Measurements from ENCODE around the gene FRMD4A.

DNA sequence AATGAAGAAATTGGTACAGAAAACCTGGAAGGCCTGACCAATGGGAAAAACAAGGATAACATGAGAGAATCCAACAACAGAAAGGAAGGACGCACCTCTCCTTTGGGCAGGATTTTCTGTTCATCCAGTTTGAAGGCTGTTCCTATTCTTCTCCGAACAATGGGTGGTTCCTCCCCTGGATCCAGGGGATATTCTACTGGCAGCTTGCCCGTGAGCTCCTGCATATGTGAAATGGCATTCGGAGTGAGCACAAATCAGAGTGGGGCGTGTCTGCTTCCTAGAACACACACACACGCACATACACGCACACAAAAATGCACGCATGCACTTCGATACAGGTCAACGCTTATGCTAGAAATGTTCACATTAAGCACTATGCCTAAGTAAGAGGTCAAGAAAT, 660.4 kb downstream of the FRMD4A start:
- TF ChIP-seq, protein P1, sequence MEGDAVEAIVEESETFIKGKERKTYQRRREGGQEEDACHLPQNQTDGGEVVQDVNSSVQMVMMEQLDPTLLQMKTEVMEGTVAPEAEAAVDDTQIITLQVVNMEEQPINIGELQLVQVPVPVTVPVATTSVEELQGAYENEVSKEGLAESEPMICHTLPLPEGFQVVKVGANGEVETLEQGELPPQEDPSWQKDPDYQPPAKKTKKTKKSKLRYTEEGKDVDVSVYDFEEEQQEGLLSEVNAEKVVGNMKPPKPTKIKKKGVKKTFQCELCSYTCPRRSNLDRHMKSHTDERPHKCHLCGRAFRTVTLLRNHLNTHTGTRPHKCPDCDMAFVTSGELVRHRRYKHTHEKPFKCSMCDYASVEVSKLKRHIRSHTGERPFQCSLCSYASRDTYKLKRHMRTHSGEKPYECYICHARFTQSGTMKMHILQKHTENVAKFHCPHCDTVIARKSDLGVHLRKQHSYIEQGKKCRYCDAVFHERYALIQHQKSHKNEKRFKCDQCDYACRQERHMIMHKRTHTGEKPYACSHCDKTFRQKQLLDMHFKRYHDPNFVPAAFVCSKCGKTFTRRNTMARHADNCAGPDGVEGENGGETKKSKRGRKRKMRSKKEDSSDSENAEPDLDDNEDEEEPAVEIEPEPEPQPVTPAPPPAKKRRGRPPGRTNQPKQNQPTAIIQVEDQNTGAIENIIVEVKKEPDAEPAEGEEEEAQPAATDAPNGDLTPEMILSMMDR (IDR thresholded peaks at IDR 0.05; ENCODE audit: low read depth, low read length, poor library complexity, severe bottlenecking) = no peak
- no peak for TF ChIP-seq EZH2phosphoT487 (IDR thresholded peaks at IDR 0.05; ENCODE audit: borderline replicate concordance, low read length)
